ENCODE results near the gene KCND2. TPM values are rescaled to one million over a fixed set of nuclear protein-coding genes. Genes with fewer than 3 reads are reported as not detected.
A peak's percentile ranks its signal among the peaks of the same experiment; 100 is the strongest.
"Not testable (repeated sequence)": the region's sequence is repeated elsewhere in the genome, so short reads cannot be mapped to it uniquely, and the experiment has no call there.

Gene KCND2
- total and polyA plus RNA-seq, 8 donors: 0.21 to 1.9 (median 0.63) TPM

DNA sequence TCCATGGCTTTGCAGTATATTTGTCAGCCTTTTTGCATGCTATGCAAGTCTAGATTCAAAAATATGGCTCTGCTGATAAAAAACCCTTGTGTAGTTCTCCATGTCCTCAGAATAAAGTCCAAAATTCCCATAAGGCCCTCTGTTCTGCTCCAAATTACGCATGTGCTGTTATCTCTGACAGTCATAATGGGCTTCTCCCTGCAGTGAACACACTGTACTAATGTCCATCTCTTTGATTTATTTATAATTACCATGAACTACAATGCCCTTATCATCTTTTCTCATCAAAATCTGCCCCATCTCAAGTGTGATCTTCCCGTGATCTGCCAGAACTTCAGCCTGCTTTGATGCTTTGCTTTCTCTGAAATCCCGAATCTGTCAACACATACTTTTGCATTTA lies 497.2 kb downstream of the KCND2 start:
- intact Hi-C loops (cut with DNase I): no loop called here
- Histone ChIP-seq H3K4me1 (no peaks in the 10 kb centered on the region), H3K4me3 (no peak overlapping the region), H3K36me3 (no peaks in the 10 kb centered on the region), H3K9me3 (no peaks in the 10 kb centered on the region), H3K27me3 (no peaks in the 10 kb centered on the region), H3K27ac (no peak overlapping the region)
- ATAC-seq (no peak), DNase-seq (no peak)
- no peak for TF ChIP-seq CTCF (IDR thresholded peaks at IDR 0.05)

GRCh38 chr7:120774481-120774880 lies 501.5 kb downstream of the KCND2 start:
- H3K27ac ChIP-seq: no peak overlapping the region
- no peak for ATAC-seq
- DNase-seq: no peak
- H3K4me3 ChIP-seq: no peak overlapping the region
- no peaks in the 10 kb centered on the region for H3K4me1 ChIP-seq
- no peaks in the 10 kb centered on the region for H3K9me3 ChIP-seq
- TF ChIP-seq CTCF (IDR thresholded peaks at IDR 0.05): no peak
- intact Hi-C loops (cut with DNase I): no loop called here
- H3K27me3 ChIP-seq: no peaks in the 10 kb centered on the region
- no peaks in the 10 kb centered on the region for H3K36me3 ChIP-seq

GRCh38 chr7:120775755-120776154 lies 502.8 kb downstream of the KCND2 start:
- no peak for ATAC-seq
- intact Hi-C loops (cut with DNase I): no loop called here

GRCh38 chr7:120779078-120779477 lies 506.1 kb downstream of the KCND2 start:
- ATAC-seq; H3K27ac ChIP-seq; DNase-seq; H3K4me1 ChIP-seq; H3K9me3 ChIP-seq; intact Hi-C loops (cut with DNase I); H3K4me3 ChIP-seq; H3K36me3 ChIP-seq; H3K27me3 ChIP-seq: not testable (repeated sequence)

More at GRCh38 chr7:120775755-120776154, 502.8 kb downstream of the KCND2 start:
- no peak for DNase-seq
- Histone ChIP-seq H3K36me3 (no peaks in the 10 kb centered on the region), H3K27me3 (no peaks in the 10 kb centered on the region), H3K27ac (no peak overlapping the region), H3K4me1 (no peaks in the 10 kb centered on the region), H3K9me3 (no peaks in the 10 kb centered on the region), H3K4me3 (no peak overlapping the region)
- no peak for TF ChIP-seq CTCF (IDR thresholded peaks at IDR 0.05)

DNA sequence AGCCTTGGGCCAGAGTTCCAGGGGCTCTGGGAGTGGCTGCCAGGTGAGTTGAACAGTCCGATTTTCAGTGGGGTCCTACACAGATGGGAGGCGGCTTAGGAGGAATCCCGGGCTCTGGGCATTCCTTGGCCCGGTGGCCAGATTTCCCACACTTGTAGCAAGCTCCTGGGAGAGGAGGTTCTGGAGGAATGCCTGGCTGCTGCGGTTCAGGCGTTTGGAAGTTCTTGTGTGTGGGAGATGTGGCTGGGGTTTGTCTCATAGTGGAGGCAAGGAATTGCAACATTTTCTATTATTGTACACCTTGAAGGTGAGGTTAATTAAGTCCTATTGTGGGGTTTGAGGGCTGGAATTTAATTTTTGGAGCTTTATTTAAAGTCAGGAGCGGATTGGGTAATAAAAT lies 507.5 kb downstream of the KCND2 start:
- H3K27me3 ChIP-seq; DNase-seq; H3K27ac ChIP-seq; intact Hi-C loops (cut with DNase I); H3K36me3 ChIP-seq; H3K9me3 ChIP-seq; H3K4me3 ChIP-seq; ATAC-seq; H3K4me1 ChIP-seq: not testable (repeated sequence)

GRCh38 chr7:120780938-120781337 lies 508.0 kb downstream of the KCND2 start:
- Histone ChIP-seq H3K36me3 (no peaks in the 10 kb centered on the region), H3K4me1 (no peaks in the 10 kb centered on the region), H3K27ac (no peak overlapping the region), H3K4me3 (no peak overlapping the region), H3K27me3 (no peaks in the 10 kb centered on the region), H3K9me3 (no peaks in the 10 kb centered on the region)
- no peak for TF ChIP-seq CTCF (IDR thresholded peaks at IDR 0.05)
- no peak for DNase-seq
- ATAC-seq: no peak
- intact Hi-C loops (cut with DNase I): no loop called here

DNA sequence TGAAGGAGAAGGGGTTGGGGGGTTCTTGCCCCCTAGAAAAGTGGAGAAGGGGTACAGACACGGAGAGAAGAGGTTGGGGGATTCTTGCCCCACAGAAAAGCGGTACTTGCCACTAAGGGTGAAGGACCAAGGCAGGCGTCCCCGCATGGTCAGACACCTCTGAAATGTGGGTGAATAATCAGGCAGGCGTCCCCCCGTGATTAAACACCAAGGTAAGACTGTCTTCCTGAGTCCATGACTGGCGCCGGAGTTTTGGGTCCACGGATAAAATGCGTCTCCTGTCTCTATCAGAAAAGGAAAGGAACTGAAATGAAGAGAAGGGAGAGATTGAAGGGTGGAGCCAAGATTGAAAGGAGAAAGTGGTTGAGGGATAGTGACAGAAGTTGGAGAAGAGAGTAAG lies 508.9 kb downstream of the KCND2 start:
- peak in 1 of 4 donors; percentile 51 for DNase-seq

More for the DNA sequence above, 508.9 kb downstream of the KCND2 start:
- ATAC-seq; H3K9me3 ChIP-seq; intact Hi-C loops (cut with DNase I); H3K4me3 ChIP-seq; H3K27me3 ChIP-seq; H3K27ac ChIP-seq; H3K4me1 ChIP-seq; H3K36me3 ChIP-seq: not testable (repeated sequence)
